ENCODE results near the gene SIRT2. TPM values are rescaled to one million over a fixed set of nuclear protein-coding genes. Genes with fewer than 3 reads are reported as not detected.

SIRT2 gene
- total RNA-seq, 1 experiment from 2014 or later = 162 TPM

- in situ Hi-C loops (cut with HindIII; ENCODE audit: low pct_unique_long_range_greater_than_20kb, low sequenced_read_pairs) = loop anchor here (10.0 kb wide), 1 partner anchor 89 kb away; the partner anchor contains the start of genes MRPS12 and SARS2
- TF ChIP-seq CTCF (IDR thresholded peaks at IDR 0.05) = no peak
- TF ChIP-seq SIN3A (IDR thresholded peaks at IDR 0.05; ENCODE audit: borderline replicate concordance, insufficient read depth, low read depth, low read length) = no peak
- no peak for TF ChIP-seq TCF7L2 (IDR thresholded peaks at IDR 0.05; ENCODE audit: low read depth, low read length)
- TF ChIP-seq POLR2AphosphoS5 (IDR thresholded peaks at IDR 0.05; ENCODE audit: low read depth, low read length) = no peak
- no peak for TF ChIP-seq REST (IDR thresholded peaks at IDR 0.05; ENCODE audit: insufficient read depth in 1 of 2, low read depth in 2 of 2, low read length in 1 of 2)
- DNase-seq (ENCODE audit: low read depth, low spot score) = no peak
- Histone ChIP-seq H3K9me3 (ENCODE audit: control insufficient read depth, insufficient read depth, low read depth, low read length) (no peaks in the 10 kb centered on the region), H3K4me3 (ENCODE audit: low read depth in 2 of 2, low read length in 2 of 2) (no peak overlapping the region), H3K4me1 (ENCODE audit: control insufficient read depth, insufficient read depth, low read length) (peaks cover 68% of the 10 kb centered on the region), H3K27ac (ENCODE audit: low read length) (peak overlapping the region; percentile 42), H3K36me3 (ENCODE audit: control insufficient read depth, insufficient read depth, low read length) (peaks cover 68% of the 10 kb centered on the region), H3K27me3 (ENCODE audit: control insufficient read depth, insufficient read depth, low read length) (no peaks in the 10 kb centered on the region)
- no peak for ATAC-seq
- intact Hi-C loops (cut with micrococcal nuclease; ENCODE audit: unreplicated experiment) = no loop called here
- BruUV-seq (replicated peaks) = no TSS peak
- CTCF ChIA-PET = interaction anchor here (0.5 kb wide), 1 partner anchor 160 kb away, joined by 5 read pairs; no protein-coding TSS in a partner anchor
- POLR2A ChIA-PET = interaction anchor here (0.6 to 1.1 kb wide), 5 partner anchors 12 to 443 kb away, joined by 3 to 11 read pairs (median 4); partner anchors contain the start of gene FAM98C
Measured at GRCh38 chr19:38846097-38846496, 53.3 kb downstream of the SIRT2 start.

GRCh38 chr19:38845374-38846024, 53.9 kb downstream of the SIRT2 start:
- in situ Hi-C loops (cut with HindIII; ENCODE audit: low pct_unique_long_range_greater_than_20kb, low sequenced_read_pairs) = loop anchor here (10.0 kb wide), 1 partner anchor 89 kb away; the partner anchor contains the start of genes MRPS12 and SARS2
- no peaks in the 10 kb centered on the region for H3K9me3 ChIP-seq (ENCODE audit: control insufficient read depth, insufficient read depth, low read depth, low read length)
- H3K4me1 ChIP-seq (ENCODE audit: control insufficient read depth, insufficient read depth, low read length) = peaks cover 69% of the 10 kb centered on the region
- intact Hi-C loops (cut with micrococcal nuclease; ENCODE audit: unreplicated experiment) = no loop called here
- no peak overlapping the region for H3K4me3 ChIP-seq (ENCODE audit: low read depth in 2 of 2, low read length in 2 of 2)
- no TSS peak for BruUV-seq (replicated peaks)
- DNase-seq (ENCODE audit: low read depth, low spot score) (no peak), ATAC-seq (no peak)
- H3K36me3 ChIP-seq (ENCODE audit: control insufficient read depth, insufficient read depth, low read length) = peaks cover 74% of the 10 kb centered on the region
- TF ChIP-seq CTCF (IDR thresholded peaks at IDR 0.05) = no peak
- POLR2A ChIA-PET = interaction anchor here (0.6 to 1.1 kb wide), 4 partner anchors 12 to 443 kb away, joined by 3 to 6 read pairs (median 4); partner anchors contain the start of gene FAM98C
- CTCF ChIA-PET = no interaction called here
- peak overlapping the region; percentile 42 for H3K27ac ChIP-seq (ENCODE audit: low read length)
- no peaks in the 10 kb centered on the region for H3K27me3 ChIP-seq (ENCODE audit: control insufficient read depth, insufficient read depth, low read length)

Measured in Panc1 (cell line).